OCI-LY7 (cell line): ENCODE data around the gene LZIC. TPM values are rescaled to one million over a fixed set of nuclear protein-coding genes. Genes with fewer than 3 reads are reported as not detected.

Experiments used
- BruUV-seq: library from RNA; stranded (reverse); fragments of 400-500 nt; replicated peaks from 2 replicates; lab custom pipeline; 2021; lab: Mats Ljungman, UMichigan
- CTCF ChIA-PET: fragments of 300-600 bp; sonication (Branson Sonifier 250); formaldehyde crosslinking; loops from one replicate; lab custom pipeline; 2022; ENCODE audit warnings: antibody characterized with exemption; ENCODE audit not compliant: unreplicated experiment; lab: Charles Lee
- POLR2A ChIA-PET: fragments of 300-600 bp; sonication (Branson Sonifier 250); formaldehyde crosslinking; loops from one replicate; lab custom pipeline; 2022; ENCODE audit warnings: antibody characterized with exemption; lab: Charles Lee
- DNase-seq: peaks from one replicate; pipeline ENCODE4 v3.0.0-alpha.2; 2015; ENCODE audit warnings: low spot score
- H2AFZ ChIP-seq: fragments of 200-600 bp; sonication (generic), shearing (Covaris generic); 2 replicates; pipeline ENCODE4 v1.6.1; 2014; ENCODE audit warnings: mild to moderate bottlenecking, antibody characterized with exemption, low read length, moderate library complexity
- H3K27ac ChIP-seq: fragments of 200-600 bp; sonication (generic); 2 replicates; pipeline ENCODE4 v1.5.1; 2014; ENCODE audit warnings: mixed run types, low read depth, mild to moderate bottlenecking, moderate library complexity, low read length, inconsistent platforms; ENCODE audit not compliant: poor library complexity, severe bottlenecking
- H3K36me3 ChIP-seq: fragments of 200-600 bp; sonication (generic); 2 replicates; pipeline ENCODE4 v1.6.1; 2014; ENCODE audit warnings: mild to moderate bottlenecking, antibody characterized with exemption, low read length, moderate library complexity, mixed read lengths; ENCODE audit not compliant: insufficient read depth
- H3K4me1 ChIP-seq: fragments of 200-600 bp; sonication (generic); 2 replicates; pipeline ENCODE4 v1.5.1; 2014; ENCODE audit warnings: mild to moderate bottlenecking, low read length; ENCODE audit not compliant: insufficient read depth, poor library complexity, severe bottlenecking
- H3K4me2 ChIP-seq: fragments of 200-600 bp; sonication (generic); 2 replicates; pipeline ENCODE4 v1.6.1; 2014; ENCODE audit warnings: mild to moderate bottlenecking, low read length
- H3K4me3 ChIP-seq: fragments of 200-600 bp; sonication (generic); 2 replicates; pipeline ENCODE4 v1.5.1; 2014; ENCODE audit warnings: mild to moderate bottlenecking, low read depth, low read length; ENCODE audit not compliant: poor library complexity, severe bottlenecking
- H3K79me2 ChIP-seq: fragments of 200-600 bp; sonication (generic); 2 replicates; pipeline ENCODE4 v1.6.1; 2016; ENCODE audit warnings: low read depth, mild to moderate bottlenecking, low read length, moderate library complexity, mixed read lengths; ENCODE audit not compliant: insufficient read depth
- H3K9me2 ChIP-seq: fragments of 200-600 bp; sonication (generic); 2 replicates; pipeline ENCODE4 v1.6.1; 2016; ENCODE audit warnings: mild to moderate bottlenecking, low read length, mixed read lengths; ENCODE audit not compliant: insufficient read depth
- H3K9me3 ChIP-seq: fragments of 200-600 bp; sonication (generic); 2 replicates; pipeline ENCODE4 v1.6.1; 2014; ENCODE audit warnings: mild to moderate bottlenecking, mixed run types, low read length, mixed read lengths
- H4K20me1 ChIP-seq: fragments of 200-600 bp; sonication (generic); 2 replicates; pipeline ENCODE4 v1.6.1; 2014; ENCODE audit warnings: mild to moderate bottlenecking, antibody characterized with exemption, low read length, moderate library complexity, mixed read lengths; ENCODE audit not compliant: insufficient read depth
- CTCF ChIP-seq: fragments of 200-600 bp; sonication (generic); conservative IDR thresholded peaks from 2 replicates; pipeline ENCODE4 v1.5.1; 2014; ENCODE audit warnings: mild to moderate bottlenecking, antibody characterized with exemption, low read length, moderate library complexity, mixed read lengths
- EZH2phosphoT487 ChIP-seq: fragments of 200-600 bp; sonication (generic); IDR thresholded peaks from 2 replicates; pipeline ENCODE4 v1.6.1; 2018; ENCODE audit warnings: low read depth, borderline replicate concordance, mild to moderate bottlenecking, mixed run types, antibody characterized with exemption, low read length, moderate library complexity, mixed read lengths
- intact Hi-C: fragments of 100-400 bp; cut with micrococcal nuclease; formaldehyde crosslinking; loops from one replicate; pipeline ENCODE4 v1.10.0; 2022; ENCODE audit not compliant: unreplicated experiment
- total RNA-seq, 2 experiments: library from RNA; depleted of rRNA in 1 of 2; stranded (reverse); fragments of >200 nt in 1 of 2; shearing (Covaris generic) in 1 of 2; gene quantifications; 2 replicates each; pipeline ENCODE4 v1.2.3, GENCODE V29; 2014 to 2022

The LZIC gene
- total RNA-seq, 2 experiments from 2014 or later: 19.1 to 31.4 TPM

GRCh38 chr1:9957726-9958125, 14.5 kb upstream of the LZIC start:
- TF ChIP-seq CTCF (no peak), EZH2phosphoT487 (no peak)
- H4K20me1 ChIP-seq: no peaks in the 10 kb centered on the region
- peaks cover 15% of the 10 kb centered on the region for H3K4me1 ChIP-seq
- intact Hi-C loops: no loop called here
- no TSS peak for BruUV-seq
- ChIA-PET POLR2A (interaction anchor here (0.6 kb wide), 1 partner anchor 14 kb away, joined by 3 read pairs; the partner anchor contains the start of genes LZIC and NMNAT1), CTCF (no interaction called here)
- no peak overlapping the region for H2AFZ ChIP-seq
- H3K36me3 ChIP-seq: no peaks in the 10 kb centered on the region
- no peaks in the 10 kb centered on the region for H3K9me3 ChIP-seq
- no peaks in the 10 kb centered on the region for H3K9me2 ChIP-seq
- no peak for DNase-seq
- no peak overlapping the region for H3K4me3 ChIP-seq
- no peak overlapping the region for H3K4me2 ChIP-seq
- no peaks in the 10 kb centered on the region for H3K79me2 ChIP-seq
- H3K27ac ChIP-seq: no peak overlapping the region

GRCh38 chr1:9946315-9946714, 3.1 kb upstream of the LZIC start:
- H2AFZ ChIP-seq: no peak overlapping the region
- peaks cover 29% of the 10 kb centered on the region for H3K4me1 ChIP-seq
- H3K4me2 ChIP-seq: no peak overlapping the region
- intact Hi-C loops: loop anchor here (10.0 kb wide), 1 partner anchor 208 kb away; no protein-coding TSS in a partner anchor
- no peaks in the 10 kb centered on the region for H3K9me2 ChIP-seq
- no TSS peak for BruUV-seq
- no peaks in the 10 kb centered on the region for H3K36me3 ChIP-seq
- no peak overlapping the region for H3K4me3 ChIP-seq
- peaks cover 19% of the 10 kb centered on the region; the same call in 1 of the 2 replicates for H3K79me2 ChIP-seq
- TF ChIP-seq EZH2phosphoT487: no peak
- no peak for TF ChIP-seq CTCF
- H3K27ac ChIP-seq: no peak overlapping the region
- ChIA-PET CTCF (no interaction called here), POLR2A (interaction anchor here (0.5 kb wide), 1 partner anchor 82 kb away, joined by 3 read pairs; no protein-coding TSS in a partner anchor)
- H4K20me1 ChIP-seq: no peaks in the 10 kb centered on the region
- no peak for DNase-seq
- H3K9me3 ChIP-seq: no peaks in the 10 kb centered on the region

- POLR2A ChIA-PET: interaction anchor here (0.5 to 1.5 kb wide), 4 partner anchors 10 to 318 kb away, joined by 3 to 4 read pairs (median 3); no protein-coding TSS in a partner anchor
- peak; percentile 80 for DNase-seq
- no peaks in the 10 kb centered on the region for H4K20me1 ChIP-seq
- H3K27ac ChIP-seq: peak overlapping the region; percentile 74
- H3K9me2 ChIP-seq: no peaks in the 10 kb centered on the region
- intact Hi-C loops: loop anchor here (1.0 to 10.0 kb wide), 5 partner anchors 32 to 212 kb away; partner anchors contain the start of genes CTNNBIP1 and UBE4B
- H3K4me3 ChIP-seq: peak overlapping the region; percentile 89
- BruUV-seq: TSS peak; percentile 89
- peak overlapping the region; percentile 85 for H3K4me2 ChIP-seq
- TF ChIP-seq EZH2phosphoT487: no peak
- TF ChIP-seq CTCF: peak; percentile 85
- H3K9me3 ChIP-seq: no peaks in the 10 kb centered on the region
- peaks cover 8% of the 10 kb centered on the region; the same call in 1 of the 2 replicates for H3K36me3 ChIP-seq
- H3K79me2 ChIP-seq: peaks cover 19% of the 10 kb centered on the region; the same call in 1 of the 2 replicates
- H2AFZ ChIP-seq: peak overlapping the region; percentile 77
- CTCF ChIA-PET: interaction anchor here (1.3 kb wide), 1 partner anchor 18 kb away, joined by 6 read pairs; no protein-coding TSS in a partner anchor
- H3K4me1 ChIP-seq: peaks cover 10% of the 10 kb centered on the region
These were observed 722 bp downstream of the LZIC start for GRCh38 chr1:9942399-9942938.
